ENCODE measurements around the gene RAB2B. TPM values are rescaled to one million over a fixed set of nuclear protein-coding genes. Genes with fewer than 3 reads are reported as not detected.

Gene RAB2B
- total and polyA plus RNA-seq, 2 donors (not counting 1 experiment from before 2014, with no cell fraction given) = 27.8 to 31.7 TPM

- Histone ChIP-seq H3K27me3 (ENCODE audit: control insufficient read depth, insufficient read depth, low read length) (no peaks in the 10 kb centered on the region), H4K20me1 (ENCODE audit: control insufficient read depth, extremely low read depth, insufficient read depth, low read length) (no peaks in the 10 kb centered on the region), H3K36me3 (ENCODE audit: control insufficient read depth, insufficient read depth, low read length) (no peaks in the 10 kb centered on the region), H3K4me3 (replicated peaks in 1 of 4; ENCODE audit: control extremely low read depth in 1 of 4, insufficient read depth in 1 of 4, low read depth in 3 of 4, low read length in 4 of 4) (no peak overlapping the region), H2AFZ (ENCODE audit: low read length) (no peak overlapping the region), H3K9ac (ENCODE audit: insufficient read depth, low read length) (no peak overlapping the region), H3K27ac (ENCODE audit: insufficient read depth, low read length) (no peak overlapping the region), H3K4me1 (ENCODE audit: control insufficient read depth, extremely low read depth, insufficient read depth, low read length) (no peaks in the 10 kb centered on the region), H3K4me2 (ENCODE audit: extremely low read depth, insufficient read depth, low read length) (no peak overlapping the region), H3K79me2 (ENCODE audit: control insufficient read depth, insufficient read depth, low read length) (no peaks in the 10 kb centered on the region), H3K9me3 (ENCODE audit: control insufficient read depth, insufficient read depth, low read depth, low read length) (no peaks in the 10 kb centered on the region)
- no peak for DNase-seq (ENCODE audit: low read depth in 2 of 2)
- TF ChIP-seq, protein P1, sequence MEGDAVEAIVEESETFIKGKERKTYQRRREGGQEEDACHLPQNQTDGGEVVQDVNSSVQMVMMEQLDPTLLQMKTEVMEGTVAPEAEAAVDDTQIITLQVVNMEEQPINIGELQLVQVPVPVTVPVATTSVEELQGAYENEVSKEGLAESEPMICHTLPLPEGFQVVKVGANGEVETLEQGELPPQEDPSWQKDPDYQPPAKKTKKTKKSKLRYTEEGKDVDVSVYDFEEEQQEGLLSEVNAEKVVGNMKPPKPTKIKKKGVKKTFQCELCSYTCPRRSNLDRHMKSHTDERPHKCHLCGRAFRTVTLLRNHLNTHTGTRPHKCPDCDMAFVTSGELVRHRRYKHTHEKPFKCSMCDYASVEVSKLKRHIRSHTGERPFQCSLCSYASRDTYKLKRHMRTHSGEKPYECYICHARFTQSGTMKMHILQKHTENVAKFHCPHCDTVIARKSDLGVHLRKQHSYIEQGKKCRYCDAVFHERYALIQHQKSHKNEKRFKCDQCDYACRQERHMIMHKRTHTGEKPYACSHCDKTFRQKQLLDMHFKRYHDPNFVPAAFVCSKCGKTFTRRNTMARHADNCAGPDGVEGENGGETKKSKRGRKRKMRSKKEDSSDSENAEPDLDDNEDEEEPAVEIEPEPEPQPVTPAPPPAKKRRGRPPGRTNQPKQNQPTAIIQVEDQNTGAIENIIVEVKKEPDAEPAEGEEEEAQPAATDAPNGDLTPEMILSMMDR (conservative IDR thresholded peaks at IDR 0.05 in 1 of 2, IDR thresholded peaks at IDR 0.05 in 1 of 2; ENCODE audit: low read depth in 1 of 2, low read length in 2 of 2) = no peak
- no peak for TF ChIP-seq EZH2 (IDR thresholded peaks at IDR 0.05; ENCODE audit: low read length, missing control alignments)
Measured at GRCh38 chr14:21520767-21521166, 44.0 kb upstream of the RAB2B start.

GRCh38 chr14:21518725-21519124 is 42.0 kb upstream of the RAB2B start:
- H2AFZ ChIP-seq (ENCODE audit: low read length) = no peak overlapping the region
- TF ChIP-seq, protein P1 (conservative IDR thresholded peaks at IDR 0.05 in 1 of 2, IDR thresholded peaks at IDR 0.05 in 1 of 2; ENCODE audit: low read depth in 1 of 2, low read length in 2 of 2) = no peak
- no peak for TF ChIP-seq EZH2 (IDR thresholded peaks at IDR 0.05; ENCODE audit: low read length, missing control alignments)
- no peak overlapping the region for H3K9ac ChIP-seq (ENCODE audit: insufficient read depth, low read length)
- H3K4me3 ChIP-seq (replicated peaks in 1 of 4; ENCODE audit: control extremely low read depth in 1 of 4, insufficient read depth in 1 of 4, low read depth in 3 of 4, low read length in 4 of 4) = no peak overlapping the region
- no peaks in the 10 kb centered on the region for H3K36me3 ChIP-seq (ENCODE audit: control insufficient read depth, insufficient read depth, low read length)
- H3K4me2 ChIP-seq (ENCODE audit: extremely low read depth, insufficient read depth, low read length) = no peak overlapping the region
- H3K27me3 ChIP-seq (ENCODE audit: control insufficient read depth, insufficient read depth, low read length) = no peaks in the 10 kb centered on the region
- no peaks in the 10 kb centered on the region for H3K79me2 ChIP-seq (ENCODE audit: control insufficient read depth, insufficient read depth, low read length)
- H3K27ac ChIP-seq (ENCODE audit: insufficient read depth, low read length) = no peak overlapping the region
- H3K9me3 ChIP-seq (ENCODE audit: control insufficient read depth, insufficient read depth, low read depth, low read length) = no peaks in the 10 kb centered on the region
- no peaks in the 10 kb centered on the region for H4K20me1 ChIP-seq (ENCODE audit: control insufficient read depth, extremely low read depth, insufficient read depth, low read length)
- no peaks in the 10 kb centered on the region for H3K4me1 ChIP-seq (ENCODE audit: control insufficient read depth, extremely low read depth, insufficient read depth, low read length)
- DNase-seq (ENCODE audit: low read depth in 2 of 2) = no peak

- H3K4me3 ChIP-seq (replicated peaks in 1 of 4; ENCODE audit: control extremely low read depth in 1 of 4, insufficient read depth in 1 of 4, low read depth in 3 of 4, low read length in 4 of 4) = no peak overlapping the region
- no peak overlapping the region for H3K4me2 ChIP-seq (ENCODE audit: extremely low read depth, insufficient read depth, low read length)
- no peaks in the 10 kb centered on the region for H3K27me3 ChIP-seq (ENCODE audit: control insufficient read depth, insufficient read depth, low read length)
- DNase-seq (ENCODE audit: low read depth in 2 of 2) = no peak
- no peak overlapping the region for H3K27ac ChIP-seq (ENCODE audit: insufficient read depth, low read length)
- H3K4me1 ChIP-seq (ENCODE audit: control insufficient read depth, extremely low read depth, insufficient read depth, low read length) = peaks cover 2% of the 10 kb centered on the region
- H3K36me3 ChIP-seq (ENCODE audit: control insufficient read depth, insufficient read depth, low read length) = no peaks in the 10 kb centered on the region
- H4K20me1 ChIP-seq (ENCODE audit: control insufficient read depth, extremely low read depth, insufficient read depth, low read length) = no peaks in the 10 kb centered on the region
- no peak for TF ChIP-seq EZH2 (IDR thresholded peaks at IDR 0.05; ENCODE audit: low read length, missing control alignments)
- TF ChIP-seq, protein P1 (conservative IDR thresholded peaks at IDR 0.05 in 1 of 2, IDR thresholded peaks at IDR 0.05 in 1 of 2; ENCODE audit: low read depth in 1 of 2, low read length in 2 of 2) = no peak
- no peak overlapping the region for H2AFZ ChIP-seq (ENCODE audit: low read length)
- H3K9ac ChIP-seq (ENCODE audit: insufficient read depth, low read length) = no peak overlapping the region
- peaks cover 17% of the 10 kb centered on the region for H3K79me2 ChIP-seq (ENCODE audit: control insufficient read depth, insufficient read depth, low read length)
- no peaks in the 10 kb centered on the region for H3K9me3 ChIP-seq (ENCODE audit: control insufficient read depth, insufficient read depth, low read depth, low read length)
Measured at GRCh38 chr14:21514341-21514740, 37.6 kb upstream of the RAB2B start.

Data from fibroblast of lung (primary cell).